Smooth muscle cell (in vitro differentiated cells): Measurements from ENCODE around the gene EPB42. TPM values are rescaled to one million over a fixed set of nuclear protein-coding genes. Genes with fewer than 3 reads are reported as not detected.
A peak's percentile ranks its signal among the peaks of the same experiment; 100 is the strongest.

Experiments
- DNase-seq: peaks from one replicate; lab custom pipeline; 2025; ENCODE audit not compliant: unreplicated experiment; lab: John Stamatoyannopoulos, UW
- H2AFZ ChIP-seq: fragments of 200-600 bp; sonication (generic); 2 replicates; pipeline ENCODE4 v1.6.0; 2016; ENCODE audit warnings: antibody characterized with exemption, low read depth, mild to moderate bottlenecking
- H3F3A ChIP-seq: fragments of 200-600 bp; sonication (generic); 2 replicates; pipeline ENCODE4 v1.6.0; 2017; ENCODE audit warnings: antibody characterized with exemption, low read depth
- H3K27ac ChIP-seq: fragments of 200-600 bp; sonication (generic); 2 replicates; pipeline ENCODE4 v1.5.1; 2016; ENCODE audit warnings: low read depth, mild to moderate bottlenecking
- H3K27me3 ChIP-seq: fragments of 200-600 bp; sonication (generic); 2 replicates; pipeline ENCODE4 v1.6.1; 2016; ENCODE audit warnings: low read depth, mild to moderate bottlenecking
- H3K36me3 ChIP-seq: fragments of 200-600 bp; sonication (generic); 2 replicates; pipeline ENCODE4 v1.5.1; 2016; ENCODE audit warnings: low read depth
- H3K4me1 ChIP-seq: fragments of 200-600 bp; sonication (generic); 2 replicates; pipeline ENCODE4 v1.5.1; 2016; ENCODE audit warnings: low read depth
- H3K4me2 ChIP-seq: fragments of 200-600 bp; sonication (generic); 2 replicates; pipeline ENCODE4 v1.6.0; 2016; ENCODE audit warnings: mild to moderate bottlenecking
- H3K4me3 ChIP-seq: fragments of 200-600 bp; sonication (generic); 2 replicates; pipeline ENCODE4 v1.5.1; 2016; ENCODE audit warnings: mild to moderate bottlenecking
- H3K79me2 ChIP-seq: fragments of 200-600 bp; sonication (generic); 2 replicates; pipeline ENCODE4 v1.6.0; 2016; ENCODE audit warnings: low read depth, mild to moderate bottlenecking
- H3K9ac ChIP-seq: fragments of 200-600 bp; sonication (generic); 2 replicates; pipeline ENCODE4 v1.6.0; 2016; ENCODE audit warnings: low read depth
- H3K9me3 ChIP-seq: fragments of 200-600 bp; sonication (generic); replicated peaks from 2 replicates; pipeline ENCODE4 v1.5.1; 2016; ENCODE audit warnings: low read depth
- H4K20me1 ChIP-seq: fragments of 200-600 bp; sonication (generic); 2 replicates; pipeline ENCODE4 v1.6.0; 2016; ENCODE audit warnings: low read depth
- CTCF ChIP-seq: fragments of 200-600 bp; sonication (generic); IDR thresholded peaks from 2 replicates; pipeline ENCODE4 v1.5.1; 2017; ENCODE audit warnings: borderline replicate concordance, mild to moderate bottlenecking, antibody characterized with exemption; ENCODE audit not compliant: insufficient read depth, poor library complexity, severe bottlenecking
- WGBS: methylation state at CpG from one replicate; pipeline ENCODE4 v1.1.7; 2016; ENCODE audit warnings: low lambda C conversion rate; 5-methylcytosine and 5-hydroxymethylcytosine counted together
- polyA plus RNA-seq: library from polyadenylated mRNA; unstranded; fragments of >200 nt; fragmentation: Nextera tagmentation; extraction: Ambion mirVana; gene quantifications from 2 replicates; pipeline ENCODE4 v1.2.1, GENCODE V29; 2016
- total RNA-seq: library from RNA; depleted of rRNA; stranded (reverse); fragments of >200 nt; gene quantifications from 2 replicates; pipeline ENCODE4 v1.2.3, GENCODE V29; 2014

The EPB42 gene
- total and polyA plus RNA-seq, 2 experiments from 2014 or later, result not detected

- H3K36me3 ChIP-seq, result no peaks in the 10 kb centered on the region
- no peaks in the 10 kb centered on the region for H3K79me2 ChIP-seq
- peak; percentile 46 for TF ChIP-seq CTCF
- H3K27me3 ChIP-seq, result peaks cover 2% of the 10 kb centered on the region
- H4K20me1 ChIP-seq, result no peaks in the 10 kb centered on the region
- no peak overlapping the region for H3K4me2 ChIP-seq
- H3K9me3 ChIP-seq, result no peaks in the 10 kb centered on the region
- no peak for DNase-seq
- H3K4me1 ChIP-seq, result peaks cover 4% of the 10 kb centered on the region
- WGBS, result 47% methylated on average over 13 of the region's 13 CpGs
- H3K27ac ChIP-seq, result no peak overlapping the region
- H2AFZ ChIP-seq, result no peak overlapping the region
- H3F3A ChIP-seq, result no peaks in the 10 kb centered on the region
- no peak overlapping the region for H3K4me3 ChIP-seq
- H3K9ac ChIP-seq, result no peak overlapping the region
Observed at GRCh38 chr15:43218908-43219706, 1.7 kb downstream of the EPB42 start.

- Histone ChIP-seq H3K27ac (no peak overlapping the region), H3K9ac (no peak overlapping the region), H4K20me1 (no peaks in the 10 kb centered on the region), H3K4me1 (peaks cover 4% of the 10 kb centered on the region), H3K79me2 (no peaks in the 10 kb centered on the region), H3K36me3 (no peaks in the 10 kb centered on the region), H3F3A (no peaks in the 10 kb centered on the region), H3K9me3 (no peaks in the 10 kb centered on the region), H3K4me2 (no peak overlapping the region), H2AFZ (no peak overlapping the region), H3K4me3 (no peak overlapping the region), H3K27me3 (no peaks in the 10 kb centered on the region)
- no peak for TF ChIP-seq CTCF
- WGBS, result 87% methylated on average over 7 of the region's 7 CpGs
- DNase-seq, result no peak
Observed at GRCh38 chr15:43215961-43216360, 4.9 kb downstream of the EPB42 start.

DNA sequence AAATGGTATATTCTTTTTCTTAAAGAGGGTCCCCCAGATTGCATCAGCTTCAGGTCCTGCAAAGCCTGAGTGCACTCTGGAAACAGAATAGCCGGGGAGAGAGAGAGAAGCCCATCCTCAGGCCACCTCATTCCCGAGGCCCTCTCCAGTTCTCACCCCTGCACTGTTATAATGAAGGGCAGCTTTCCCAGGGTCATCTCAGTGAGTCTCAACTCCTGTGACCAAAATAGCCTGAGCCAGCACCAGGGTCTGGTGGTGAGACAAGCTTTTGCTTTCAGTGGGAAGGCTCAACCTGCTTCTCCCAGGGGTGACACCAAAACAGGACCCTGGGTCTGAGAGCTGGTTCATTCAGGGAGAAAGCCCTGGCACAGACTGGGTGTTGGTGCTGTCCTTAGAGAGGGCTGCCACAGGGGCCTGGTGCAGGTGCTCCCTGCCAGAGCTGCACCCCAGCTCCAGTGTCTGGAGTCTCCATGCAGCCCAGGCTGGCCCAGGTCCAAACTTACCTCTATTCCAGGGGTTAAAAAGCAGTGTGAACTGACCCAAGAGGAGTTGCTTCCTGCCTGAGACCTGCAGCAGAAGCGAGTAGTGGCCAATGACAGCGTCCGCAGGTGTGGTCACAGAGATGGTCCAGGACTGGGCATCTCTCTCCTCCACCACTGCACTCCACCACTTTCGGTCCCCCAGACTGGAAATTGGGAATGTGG is 6.1 kb downstream of the EPB42 start:
- Histone ChIP-seq H4K20me1 (no peaks in the 10 kb centered on the region), H3K79me2 (no peaks in the 10 kb centered on the region), H3F3A (no peaks in the 10 kb centered on the region), H2AFZ (no peak overlapping the region), H3K36me3 (no peaks in the 10 kb centered on the region), H3K9ac (no peak overlapping the region), H3K27ac (no peak overlapping the region), H3K27me3 (peaks cover 8% of the 10 kb centered on the region), H3K4me2 (no peak overlapping the region), H3K9me3 (no peaks in the 10 kb centered on the region), H3K4me3 (no peak overlapping the region), H3K4me1 (peaks cover 4% of the 10 kb centered on the region)
- no peak for DNase-seq
- 95% methylated on average over 6 of the region's 6 CpGs for WGBS
- TF ChIP-seq CTCF, result no peak
